ENCODE data around the gene ZNF385D. TPM values are rescaled to one million over a fixed set of nuclear protein-coding genes. Genes with fewer than 3 reads are reported as not detected.

Gene ZNF385D
- total RNA-seq, 3 donors from 2014 or later: 3.2 to 4.3 (median 3.8) TPM

DNA sequence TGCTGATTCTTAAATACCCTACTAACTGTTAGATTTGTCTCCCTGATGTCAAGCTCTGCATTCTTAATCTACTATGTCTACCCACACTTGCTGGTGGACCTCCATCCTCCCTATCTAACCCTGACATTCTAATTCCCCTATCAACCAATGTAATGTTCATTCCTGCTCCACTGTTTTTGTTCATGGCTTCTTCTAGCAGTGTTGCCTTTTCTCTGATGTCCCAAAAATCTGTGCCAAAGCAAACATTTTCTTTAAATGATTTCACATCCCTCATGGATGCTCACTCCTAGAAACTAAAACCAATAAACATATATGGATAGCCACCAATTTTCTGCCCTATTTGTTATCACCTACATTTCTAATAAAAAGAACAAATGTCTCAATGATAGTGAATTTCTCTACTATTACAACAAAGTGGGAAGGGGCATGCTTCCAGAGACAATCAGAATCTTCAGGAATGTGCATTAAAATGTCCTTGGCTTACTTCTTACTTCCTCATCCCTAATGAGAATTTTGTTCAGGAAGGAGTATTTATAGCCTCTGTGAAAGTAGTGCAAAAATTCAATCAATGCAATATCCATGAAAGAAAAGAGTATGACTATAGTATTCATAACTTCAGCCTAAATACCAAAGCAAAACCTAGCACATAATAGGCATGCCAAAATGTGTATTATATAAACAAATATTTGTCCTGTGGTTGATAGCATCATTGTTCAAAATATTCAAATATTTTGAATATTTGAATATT is 273.3 kb downstream of the ZNF385D start:
- Histone ChIP-seq H3K9me3 (no peaks in the 10 kb centered on the region), H3K36me3 (no peaks in the 10 kb centered on the region), H3K27ac (no peak overlapping the region), H3K4me3 (no peak overlapping the region), H3K27me3 (no peaks in the 10 kb centered on the region), H3K4me1 (no peaks in the 10 kb centered on the region)
- intact Hi-C loops (cut with DNase I; ENCODE audit: low total_unique reads): no loop called here
- TF ChIP-seq POLR2AphosphoS5 (IDR thresholded peaks at IDR 0.05) (no peak), POLR2A (IDR thresholded peaks at IDR 0.05) (no peak)
- TF ChIP-seq, protein P1, sequence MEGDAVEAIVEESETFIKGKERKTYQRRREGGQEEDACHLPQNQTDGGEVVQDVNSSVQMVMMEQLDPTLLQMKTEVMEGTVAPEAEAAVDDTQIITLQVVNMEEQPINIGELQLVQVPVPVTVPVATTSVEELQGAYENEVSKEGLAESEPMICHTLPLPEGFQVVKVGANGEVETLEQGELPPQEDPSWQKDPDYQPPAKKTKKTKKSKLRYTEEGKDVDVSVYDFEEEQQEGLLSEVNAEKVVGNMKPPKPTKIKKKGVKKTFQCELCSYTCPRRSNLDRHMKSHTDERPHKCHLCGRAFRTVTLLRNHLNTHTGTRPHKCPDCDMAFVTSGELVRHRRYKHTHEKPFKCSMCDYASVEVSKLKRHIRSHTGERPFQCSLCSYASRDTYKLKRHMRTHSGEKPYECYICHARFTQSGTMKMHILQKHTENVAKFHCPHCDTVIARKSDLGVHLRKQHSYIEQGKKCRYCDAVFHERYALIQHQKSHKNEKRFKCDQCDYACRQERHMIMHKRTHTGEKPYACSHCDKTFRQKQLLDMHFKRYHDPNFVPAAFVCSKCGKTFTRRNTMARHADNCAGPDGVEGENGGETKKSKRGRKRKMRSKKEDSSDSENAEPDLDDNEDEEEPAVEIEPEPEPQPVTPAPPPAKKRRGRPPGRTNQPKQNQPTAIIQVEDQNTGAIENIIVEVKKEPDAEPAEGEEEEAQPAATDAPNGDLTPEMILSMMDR (IDR thresholded peaks at IDR 0.05): no peak
- no peak for DNase-seq (ENCODE audit: low spot score in 2 of 2)

DNA sequence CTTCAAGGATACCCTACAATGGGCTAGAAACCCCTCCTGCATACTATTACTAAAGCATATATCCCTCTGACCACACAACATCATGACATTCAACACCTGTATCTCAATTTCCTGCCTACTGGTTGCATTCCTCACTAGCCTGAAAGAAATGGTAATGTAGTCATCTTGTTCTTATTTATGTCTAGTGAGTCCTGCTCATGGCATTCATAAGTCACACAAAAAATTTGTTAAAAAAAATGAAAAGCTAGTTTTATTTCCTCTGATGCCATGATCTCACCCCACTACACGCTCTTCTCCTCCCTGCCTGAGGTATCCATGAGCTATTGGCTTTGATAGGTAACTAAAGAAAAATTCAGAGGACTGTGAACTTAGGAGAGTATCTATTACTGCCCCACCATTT is 284.5 kb downstream of the ZNF385D start:
- Histone ChIP-seq H3K4me3 (no peak overlapping the region), H3K36me3 (no peaks in the 10 kb centered on the region), H3K4me1 (no peaks in the 10 kb centered on the region), H3K27ac (no peak overlapping the region), H3K27me3 (no peaks in the 10 kb centered on the region), H3K9me3 (no peaks in the 10 kb centered on the region)
- no peak for DNase-seq (ENCODE audit: low spot score in 2 of 2)
- TF ChIP-seq POLR2AphosphoS5 (IDR thresholded peaks at IDR 0.05) (no peak), POLR2A (IDR thresholded peaks at IDR 0.05) (no peak)
- TF ChIP-seq, protein P1 (IDR thresholded peaks at IDR 0.05): no peak
- intact Hi-C loops (cut with DNase I; ENCODE audit: low total_unique reads): no loop called here

DNA sequence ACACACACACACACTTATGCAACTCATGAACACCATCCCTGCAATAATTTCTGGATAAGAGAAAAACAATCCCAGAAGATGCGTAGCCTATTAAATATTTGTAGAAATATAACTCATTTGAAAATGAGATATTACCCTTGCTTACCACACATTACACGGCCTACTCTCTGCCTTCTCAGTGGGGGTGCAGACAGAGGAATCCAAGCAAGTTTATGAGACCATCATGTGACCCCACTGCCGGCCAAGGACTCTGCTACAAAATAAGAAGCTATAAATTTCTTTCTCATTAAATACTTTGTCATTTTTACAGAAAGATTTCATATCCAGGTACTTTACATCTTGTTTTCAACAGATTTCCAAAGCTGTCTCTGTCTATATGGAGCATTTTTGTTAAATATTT is 286.3 kb downstream of the ZNF385D start:
- intact Hi-C loops (cut with DNase I; ENCODE audit: low total_unique reads): no loop called here

DNA sequence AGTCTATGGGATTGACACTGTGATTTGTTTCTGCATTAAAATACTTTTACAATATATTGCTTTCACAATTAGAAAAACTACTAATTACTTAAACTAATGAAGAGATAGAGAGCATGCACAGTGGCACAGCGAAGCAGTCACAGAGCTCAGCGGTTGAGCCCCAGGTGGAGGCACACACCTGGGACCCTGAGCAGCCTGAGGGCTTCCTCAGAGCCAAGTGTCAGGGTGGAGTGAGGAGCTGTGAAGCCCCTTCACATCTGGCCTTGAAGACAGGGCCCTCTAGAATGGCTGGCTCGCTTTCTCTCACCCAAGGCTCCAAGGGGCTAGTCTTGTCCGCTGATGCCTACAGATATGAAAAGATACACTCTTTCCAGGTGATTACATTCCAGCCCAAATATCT is 287.7 kb downstream of the ZNF385D start:
- intact Hi-C loops (cut with DNase I; ENCODE audit: low total_unique reads): no loop called here
- no peaks in the 10 kb centered on the region for H3K27me3 ChIP-seq
- H3K4me1 ChIP-seq: no peaks in the 10 kb centered on the region
- H3K9me3 ChIP-seq: no peaks in the 10 kb centered on the region
- no peak overlapping the region for H3K4me3 ChIP-seq
- no peaks in the 10 kb centered on the region for H3K36me3 ChIP-seq
- H3K27ac ChIP-seq: no peak overlapping the region
- no peak for TF ChIP-seq POLR2A (IDR thresholded peaks at IDR 0.05)
- TF ChIP-seq POLR2AphosphoS5 (IDR thresholded peaks at IDR 0.05): no peak
- TF ChIP-seq, protein P1 (IDR thresholded peaks at IDR 0.05): no peak
- DNase-seq (ENCODE audit: low spot score in 2 of 2): no peak

More for the DNA sequence above, 286.3 kb downstream of the ZNF385D start:
- Histone ChIP-seq H3K27ac (no peak overlapping the region), H3K36me3 (no peaks in the 10 kb centered on the region), H3K9me3 (no peaks in the 10 kb centered on the region), H3K4me3 (no peak overlapping the region), H3K4me1 (no peaks in the 10 kb centered on the region), H3K27me3 (no peaks in the 10 kb centered on the region)
- TF ChIP-seq POLR2AphosphoS5 (IDR thresholded peaks at IDR 0.05) (no peak), POLR2A (IDR thresholded peaks at IDR 0.05) (no peak)
- TF ChIP-seq, protein P1 (IDR thresholded peaks at IDR 0.05): no peak
- no peak for DNase-seq (ENCODE audit: low spot score in 2 of 2)

DNA sequence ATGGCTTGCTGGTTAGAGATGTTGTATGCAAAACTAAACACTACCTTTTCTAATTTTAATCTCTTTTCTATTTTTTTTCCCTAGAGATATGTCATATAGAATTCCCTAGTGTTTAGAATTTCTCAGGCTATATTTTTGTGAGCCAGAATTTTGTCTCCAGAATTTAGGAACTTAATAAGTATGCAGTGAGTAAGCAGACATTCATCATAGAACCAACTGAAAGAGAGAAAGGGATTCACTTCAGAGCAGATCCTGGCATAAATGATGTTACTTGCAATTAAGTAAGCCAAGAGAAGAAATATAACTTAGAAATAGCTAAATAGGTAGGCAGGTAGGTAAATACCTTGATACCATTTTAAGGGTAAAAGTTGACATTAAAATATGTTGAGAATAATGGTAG is 288.9 kb downstream of the ZNF385D start:
- no peaks in the 10 kb centered on the region for H3K4me1 ChIP-seq
- H3K4me3 ChIP-seq: no peak overlapping the region
- peaks cover 0 to 3% of the 10 kb centered on the region in 2 donors for H3K9me3 ChIP-seq
- TF ChIP-seq POLR2AphosphoS5 (IDR thresholded peaks at IDR 0.05) (no peak), POLR2A (IDR thresholded peaks at IDR 0.05) (no peak)
- TF ChIP-seq, protein P1 (IDR thresholded peaks at IDR 0.05): no peak
- no peaks in the 10 kb centered on the region for H3K36me3 ChIP-seq
- no peaks in the 10 kb centered on the region for H3K27me3 ChIP-seq
- no peak for DNase-seq (ENCODE audit: low spot score in 2 of 2)
- intact Hi-C loops (cut with DNase I; ENCODE audit: low total_unique reads): no loop called here
- no peak overlapping the region for H3K27ac ChIP-seq
